ENCODE results near the gene HOXA2. TPM values are rescaled to one million over a fixed set of nuclear protein-coding genes. Genes with fewer than 3 reads are reported as not detected.

The HOXA2 gene
- total RNA-seq, 1 donor from 2014 or later = 1.1 TPM

GRCh38 chr7:27140126-27140857 is 37.8 kb upstream of the HOXA2 start:
- H3K27me3 Mint-ChIP-seq (ENCODE audit: unreplicated experiment) = peaks cover 26% of the 10 kb centered on the region
- H3K4me1 Mint-ChIP-seq (ENCODE audit: unreplicated experiment) = peaks cover 31% of the 10 kb centered on the region
- no peak for DNase-seq (ENCODE audit: low spot score)
- H3K27ac Mint-ChIP-seq (ENCODE audit: unreplicated experiment) = no peak overlapping the region
- no peak overlapping the region for H3K4me3 Mint-ChIP-seq (ENCODE audit: unreplicated experiment)
- H3K9me3 Mint-ChIP-seq (ENCODE audit: unreplicated experiment) = no peaks in the 10 kb centered on the region
- TF ChIP-seq CTCF (IDR thresholded peaks at IDR 0.05; ENCODE audit: unreplicated experiment) = no peak
- H3K36me3 Mint-ChIP-seq (ENCODE audit: low read depth, unreplicated experiment) = peaks cover 4% of the 10 kb centered on the region

GRCh38 chr7:27139334-27140125 is 37.0 kb upstream of the HOXA2 start:
- no peak overlapping the region for H3K27ac Mint-ChIP-seq (ENCODE audit: unreplicated experiment)
- H3K4me1 Mint-ChIP-seq (ENCODE audit: unreplicated experiment) = peaks cover 31% of the 10 kb centered on the region
- DNase-seq (ENCODE audit: low spot score) = peak; percentile 38
- no peaks in the 10 kb centered on the region for H3K9me3 Mint-ChIP-seq (ENCODE audit: unreplicated experiment)
- no peak for TF ChIP-seq CTCF (IDR thresholded peaks at IDR 0.05; ENCODE audit: unreplicated experiment)
- H3K36me3 Mint-ChIP-seq (ENCODE audit: low read depth, unreplicated experiment) = peaks cover 4% of the 10 kb centered on the region
- no peak overlapping the region for H3K4me3 Mint-ChIP-seq (ENCODE audit: unreplicated experiment)
- H3K27me3 Mint-ChIP-seq (ENCODE audit: unreplicated experiment) = peaks cover 24% of the 10 kb centered on the region

GRCh38 chr7:27138985-27139333 is 36.5 kb upstream of the HOXA2 start:
- H3K36me3 Mint-ChIP-seq (ENCODE audit: low read depth, unreplicated experiment) = peaks cover 4% of the 10 kb centered on the region
- no peaks in the 10 kb centered on the region for H3K9me3 Mint-ChIP-seq (ENCODE audit: unreplicated experiment)
- no peak overlapping the region for H3K27ac Mint-ChIP-seq (ENCODE audit: unreplicated experiment)
- peaks cover 30% of the 10 kb centered on the region for H3K4me1 Mint-ChIP-seq (ENCODE audit: unreplicated experiment)
- no peak for DNase-seq (ENCODE audit: low spot score)
- H3K27me3 Mint-ChIP-seq (ENCODE audit: unreplicated experiment) = peaks cover 21% of the 10 kb centered on the region
- TF ChIP-seq CTCF (IDR thresholded peaks at IDR 0.05; ENCODE audit: unreplicated experiment) = no peak
- no peak overlapping the region for H3K4me3 Mint-ChIP-seq (ENCODE audit: unreplicated experiment)

GRCh38 chr7:27138472-27138871 is 36.0 kb upstream of the HOXA2 start:
- H3K9me3 Mint-ChIP-seq (ENCODE audit: unreplicated experiment) = no peaks in the 10 kb centered on the region
- no peak overlapping the region for H3K4me3 Mint-ChIP-seq (ENCODE audit: unreplicated experiment)
- DNase-seq (ENCODE audit: low spot score) = no peak
- H3K4me1 Mint-ChIP-seq (ENCODE audit: unreplicated experiment) = peaks cover 33% of the 10 kb centered on the region
- no peak overlapping the region for H3K27ac Mint-ChIP-seq (ENCODE audit: unreplicated experiment)
- H3K27me3 Mint-ChIP-seq (ENCODE audit: unreplicated experiment) = peaks cover 24% of the 10 kb centered on the region
- H3K36me3 Mint-ChIP-seq (ENCODE audit: low read depth, unreplicated experiment) = peaks cover 4% of the 10 kb centered on the region
- TF ChIP-seq CTCF (IDR thresholded peaks at IDR 0.05; ENCODE audit: unreplicated experiment) = no peak
